ENCODE measurements around the gene PARS2. TPM values are rescaled to one million over a fixed set of nuclear protein-coding genes. Genes with fewer than 3 reads are reported as not detected.
A peak's percentile ranks its signal among the peaks of the same experiment; 100 is the strongest.

PARS2 gene
- polyA plus RNA-seq (2012; ENCODE audit: insufficient read length, low read depth), result 8.9 TPM

DNA sequence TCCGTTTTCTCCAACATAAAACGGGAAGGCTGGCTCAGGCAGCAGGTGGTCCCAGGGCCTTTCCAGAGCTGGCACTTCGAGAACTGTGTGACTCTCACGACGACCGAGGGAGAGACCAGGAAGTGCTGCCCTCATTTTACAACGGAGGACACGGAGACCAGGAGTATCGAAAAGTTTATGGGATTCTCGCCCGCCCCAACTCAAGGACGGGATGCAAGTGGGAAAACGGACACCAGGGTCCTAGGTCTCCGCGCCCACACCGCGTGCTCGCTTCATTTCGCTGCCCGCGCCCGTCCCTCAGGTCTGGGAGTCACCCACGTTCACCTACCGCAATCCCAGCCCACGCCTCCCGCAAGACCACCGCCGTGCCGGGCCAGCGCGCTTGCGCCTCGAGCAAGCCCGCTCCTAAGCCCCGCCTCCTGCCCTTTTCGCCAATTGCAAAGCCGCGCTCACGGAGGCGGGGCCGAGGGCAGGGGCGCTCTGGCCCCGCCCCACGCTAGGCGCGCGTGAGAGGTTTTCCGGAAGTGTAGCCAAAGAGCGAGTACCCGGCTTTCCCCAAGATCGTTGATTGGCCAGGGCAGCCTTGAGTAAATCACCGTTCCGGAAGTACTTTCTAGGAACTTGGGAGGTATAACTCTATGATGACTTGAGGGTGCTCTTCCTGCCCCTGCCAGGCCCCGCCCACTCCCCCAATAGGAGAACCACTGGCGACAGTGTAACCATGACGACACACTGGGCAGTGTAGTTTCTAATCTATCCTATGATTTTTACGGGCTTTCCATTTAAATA is at the start of gene PARS2:
Gene PARS2, minus strand, starts transcription at position 391 of the 789 bp plus-strand sequence. CDS start 5,362 bp downstream, outside the sequence.
- 0 out of 2 replicates have a peak, but pooled peaks have one; percentile 58 for TF ChIP-seq SIN3A (IDR thresholded peaks at IDR 0.05; ENCODE audit: borderline replicate concordance, insufficient read depth, low read length)
- TF ChIP-seq, protein P1, sequence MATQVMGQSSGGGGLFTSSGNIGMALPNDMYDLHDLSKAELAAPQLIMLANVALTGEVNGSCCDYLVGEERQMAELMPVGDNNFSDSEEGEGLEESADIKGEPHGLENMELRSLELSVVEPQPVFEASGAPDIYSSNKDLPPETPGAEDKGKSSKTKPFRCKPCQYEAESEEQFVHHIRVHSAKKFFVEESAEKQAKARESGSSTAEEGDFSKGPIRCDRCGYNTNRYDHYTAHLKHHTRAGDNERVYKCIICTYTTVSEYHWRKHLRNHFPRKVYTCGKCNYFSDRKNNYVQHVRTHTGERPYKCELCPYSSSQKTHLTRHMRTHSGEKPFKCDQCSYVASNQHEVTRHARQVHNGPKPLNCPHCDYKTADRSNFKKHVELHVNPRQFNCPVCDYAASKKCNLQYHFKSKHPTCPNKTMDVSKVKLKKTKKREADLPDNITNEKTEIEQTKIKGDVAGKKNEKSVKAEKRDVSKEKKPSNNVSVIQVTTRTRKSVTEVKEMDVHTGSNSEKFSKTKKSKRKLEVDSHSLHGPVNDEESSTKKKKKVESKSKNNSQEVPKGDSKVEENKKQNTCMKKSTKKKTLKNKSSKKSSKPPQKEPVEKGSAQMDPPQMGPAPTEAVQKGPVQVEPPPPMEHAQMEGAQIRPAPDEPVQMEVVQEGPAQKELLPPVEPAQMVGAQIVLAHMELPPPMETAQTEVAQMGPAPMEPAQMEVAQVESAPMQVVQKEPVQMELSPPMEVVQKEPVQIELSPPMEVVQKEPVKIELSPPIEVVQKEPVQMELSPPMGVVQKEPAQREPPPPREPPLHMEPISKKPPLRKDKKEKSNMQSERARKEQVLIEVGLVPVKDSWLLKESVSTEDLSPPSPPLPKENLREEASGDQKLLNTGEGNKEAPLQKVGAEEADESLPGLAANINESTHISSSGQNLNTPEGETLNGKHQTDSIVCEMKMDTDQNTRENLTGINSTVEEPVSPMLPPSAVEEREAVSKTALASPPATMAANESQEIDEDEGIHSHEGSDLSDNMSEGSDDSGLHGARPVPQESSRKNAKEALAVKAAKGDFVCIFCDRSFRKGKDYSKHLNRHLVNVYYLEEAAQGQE (IDR thresholded peaks at IDR 0.05; ENCODE audit: insufficient read depth in 1 of 2, low read depth in 2 of 2, low read length in 2 of 2), result 0 out of 4 replicates have a peak, but pooled peaks of 1 of the 2 experiments have one; percentile 15
- TF ChIP-seq FOXP2 (optimal IDR thresholded peaks at IDR 0.05; ENCODE audit: borderline replicate concordance, extremely low read depth, extremely low read length, insufficient read depth), result peak; percentile 46
- peak; percentile 78 for TF ChIP-seq POLR2AphosphoS5 (IDR thresholded peaks at IDR 0.05; ENCODE audit: low read depth, low read length)
- peak; percentile 47; the same call in 1 of the 2 replicates for TF ChIP-seq TAF1 (IDR thresholded peaks at IDR 0.05; ENCODE audit: borderline replicate concordance, insufficient read depth, low read length)

DNA sequence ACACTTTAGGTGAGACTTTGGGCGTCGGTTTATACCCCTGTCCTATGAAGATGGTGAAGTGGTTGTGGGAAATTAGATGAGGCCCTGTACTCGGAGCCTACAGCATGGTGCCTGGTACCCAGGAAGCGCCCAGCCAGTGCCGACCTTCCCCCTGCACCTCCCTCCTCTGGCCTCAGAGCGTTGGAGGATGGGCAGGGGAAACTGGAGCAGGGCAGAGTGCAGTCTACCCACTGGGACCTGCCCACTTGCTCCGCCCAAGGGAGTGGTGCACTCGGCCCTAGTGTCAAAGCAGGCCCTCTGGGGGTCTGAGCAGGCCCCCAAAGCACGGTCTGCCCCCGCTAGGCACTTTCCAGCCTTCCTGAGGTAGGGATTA is 49.8 kb upstream of the PARS2 start:
- TF ChIP-seq FOXP2 (optimal IDR thresholded peaks at IDR 0.05; ENCODE audit: borderline replicate concordance, extremely low read depth, extremely low read length, insufficient read depth), result no peak

DNA sequence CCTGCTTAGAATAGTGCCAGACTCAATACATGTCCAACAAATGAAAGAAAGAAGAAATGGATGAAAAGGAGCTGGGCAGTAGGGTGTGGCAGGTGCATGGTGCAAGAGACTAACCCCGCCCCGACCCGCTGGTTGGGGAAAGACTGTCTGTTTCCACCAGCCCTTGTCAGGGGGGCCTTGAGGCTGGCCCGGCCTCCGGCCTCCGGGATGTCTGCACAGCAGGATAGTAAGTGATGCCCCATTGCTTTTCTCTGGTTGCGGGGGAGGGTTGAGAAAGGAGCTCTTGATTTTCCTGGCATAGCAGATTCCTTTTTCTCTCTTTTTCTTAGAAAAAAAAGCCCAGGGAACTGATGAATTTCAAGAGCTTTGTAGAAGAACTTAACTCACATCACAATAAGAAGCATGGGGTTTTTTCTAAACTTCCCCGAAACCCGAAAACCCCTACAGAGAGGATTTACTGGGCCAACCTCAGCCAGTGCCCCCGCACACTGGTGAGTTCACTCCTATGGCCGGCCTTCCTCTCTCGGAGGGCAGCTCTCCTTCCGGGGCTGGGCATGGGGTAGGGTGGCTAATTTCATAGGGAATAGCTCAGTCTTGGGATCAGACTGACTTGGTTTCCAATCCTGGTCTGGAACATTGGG is 49.3 kb upstream of the PARS2 start:
- TF ChIP-seq SIN3A (IDR thresholded peaks at IDR 0.05; ENCODE audit: borderline replicate concordance, insufficient read depth, low read length) (no peak), TAF1 (IDR thresholded peaks at IDR 0.05; ENCODE audit: borderline replicate concordance, insufficient read depth, low read length) (no peak), FOXP2 (optimal IDR thresholded peaks at IDR 0.05; ENCODE audit: borderline replicate concordance, extremely low read depth, extremely low read length, insufficient read depth) (no peak), POLR2AphosphoS5 (IDR thresholded peaks at IDR 0.05; ENCODE audit: low read depth, low read length) (no peak)
- TF ChIP-seq, protein P1 (IDR thresholded peaks at IDR 0.05; ENCODE audit: insufficient read depth in 1 of 2, low read depth in 2 of 2, low read length in 2 of 2), result no peak

DNA sequence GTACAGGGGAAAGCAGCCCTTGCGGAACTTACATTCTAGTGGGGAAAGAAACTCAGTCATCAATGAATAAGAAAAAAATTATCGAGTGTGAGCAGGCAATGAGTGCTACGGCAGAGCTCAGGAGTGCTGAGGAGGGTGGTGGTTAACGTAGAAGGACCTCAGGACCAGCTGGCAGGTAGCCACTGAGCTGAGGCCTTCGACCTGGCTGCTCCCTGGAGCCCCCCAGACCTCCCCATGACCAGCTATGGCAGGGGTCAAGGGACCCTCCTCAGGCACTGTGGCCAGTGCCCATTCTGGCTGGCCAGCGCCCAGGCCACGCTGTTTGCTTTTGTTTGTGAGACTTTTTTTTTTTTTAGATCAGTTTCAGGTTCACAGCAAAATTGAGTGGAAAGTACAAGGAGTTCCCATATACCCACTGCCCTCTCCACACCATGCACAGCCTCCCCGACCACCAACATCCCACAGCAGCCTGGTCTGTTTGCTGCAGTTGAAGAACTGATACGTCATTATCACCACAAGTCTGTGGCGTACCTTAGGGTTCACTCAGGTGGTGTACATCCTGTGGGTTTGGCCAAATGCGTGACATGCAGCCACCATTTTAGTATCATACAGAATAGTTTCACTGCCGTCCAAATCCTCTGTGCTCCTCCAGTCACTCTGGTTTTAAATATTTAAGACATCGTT is 48.6 kb upstream of the PARS2 start:
- TF ChIP-seq TAF1 (IDR thresholded peaks at IDR 0.05; ENCODE audit: borderline replicate concordance, insufficient read depth, low read length), result no peak
- no peak for TF ChIP-seq FOXP2 (optimal IDR thresholded peaks at IDR 0.05; ENCODE audit: borderline replicate concordance, extremely low read depth, extremely low read length, insufficient read depth)
- TF ChIP-seq, protein P1 (IDR thresholded peaks at IDR 0.05; ENCODE audit: insufficient read depth in 1 of 2, low read depth in 2 of 2, low read length in 2 of 2), result no peak
- TF ChIP-seq SIN3A (IDR thresholded peaks at IDR 0.05; ENCODE audit: borderline replicate concordance, insufficient read depth, low read length), result no peak
- no peak for TF ChIP-seq POLR2AphosphoS5 (IDR thresholded peaks at IDR 0.05; ENCODE audit: low read depth, low read length)
